ENCODE measurements around the gene ULK4. TPM values are rescaled to one million over a fixed set of nuclear protein-coding genes. Genes with fewer than 3 reads are reported as not detected.

Gene ULK4
- total and polyA plus RNA-seq, 2 of the 8 experiments (the other 6 are each of a cell fraction or from before 2014, with no cell fraction given) = 3.0 to 10.8 TPM

GRCh38 chr3:41836360-41837134, 125.4 kb downstream of the ULK4 start:
- Histone ChIP-seq H3K18ac (ENCODE audit: extremely low read depth, low read length) (no peak overlapping the region), H3K9me3 (ENCODE audit: insufficient read depth in 2 of 2, low read depth in 1 of 2, low read length in 1 of 2) (peaks cover 0 to 16% of the 10 kb centered on the region in 2 experiments; a peak in 2 of 4 replicates), H3K4me1 (replicated peaks in 1 of 4; ENCODE audit: control insufficient read depth in 3 of 4, insufficient read depth in 4 of 4, low read length in 3 of 4) (no peaks in the 10 kb centered on the region), H3K27me3 (replicated peaks in 1 of 4; ENCODE audit: control insufficient read depth in 3 of 4, extremely low read depth in 1 of 4, insufficient read depth in 3 of 4, low read length in 3 of 4) (no peaks in the 10 kb centered on the region), H2BK12ac (ENCODE audit: low read depth, low read length) (no peak overlapping the region), H3K14ac (ENCODE audit: insufficient read length) (no peak overlapping the region), H3K36me3 (ENCODE audit: control insufficient read depth in 2 of 4, insufficient read depth in 4 of 4, low read length in 3 of 4) (peaks cover 0 to 10% (median 0%) of the 10 kb centered on the region in 4 experiments; a peak in 2 of 8 replicates), H2BK20ac (ENCODE audit: low read length) (no peak overlapping the region), H3K4me2 (ENCODE audit: insufficient read depth in 1 of 2, low read depth in 2 of 2, low read length in 2 of 2) (no peak overlapping the region), H4K20me1 (replicated peaks in 1 of 2; ENCODE audit: control insufficient read depth in 1 of 2, insufficient read depth in 2 of 2, low read length in 2 of 2) (no peaks in the 10 kb centered on the region), H3K27ac (ENCODE audit: low read depth, low read length) (no peak overlapping the region), H3K79me1 (ENCODE audit: low read depth, low read length) (no peaks in the 10 kb centered on the region), H2BK120ac (replicated peaks; ENCODE audit: low read depth, low read length) (no peak overlapping the region), H3K4ac (replicated peaks; ENCODE audit: insufficient read length, low read depth, low read length) (no peak overlapping the region), H3K9ac (replicated peaks in 1 of 4; ENCODE audit: extremely low read depth in 1 of 4, low read depth in 3 of 4, low read length in 3 of 4) (no peak overlapping the region), H2AFZ (ENCODE audit: low read length) (no peak overlapping the region), H2BK5ac (ENCODE audit: low read depth, low read length) (no peak overlapping the region), H2AK5ac (ENCODE audit: low read depth, low read length) (no peak overlapping the region), H3K79me2 (ENCODE audit: control insufficient read depth in 1 of 2, insufficient read depth in 2 of 2, low read length in 2 of 2) (no peaks in the 10 kb centered on the region), H2BK15ac (ENCODE audit: low read length) (no peak overlapping the region), H3K56ac (replicated peaks; ENCODE audit: insufficient read length, low read depth, low read length) (no peak overlapping the region), H3K4me3 (ENCODE audit: extremely low read depth in 1 of 4, insufficient read depth in 2 of 4, low read depth in 3 of 4, low read length in 4 of 4) (no peak overlapping the region), H4K91ac (replicated peaks; ENCODE audit: insufficient read length, low read length) (no peak overlapping the region), H4K5ac (ENCODE audit: insufficient read length, low read depth, low read length) (no peak overlapping the region), H4K8ac (ENCODE audit: extremely low read depth, insufficient read depth, low read length) (no peak overlapping the region), H3K23me2 (ENCODE audit: low read depth, low read length) (no peaks in the 10 kb centered on the region), H3K23ac (ENCODE audit: insufficient read length) (no peak overlapping the region)
- 83% methylated on average over 11 of the region's 11 CpGs; no CpG with 5 or more reads in 1 of the 2 experiments for WGBS, 2 experiments (ENCODE audit: extremely low coverage in 1 of 2, insufficient coverage in 1 of 2, insufficient read length in 1 of 2, insufficient replicate concordance in 2 of 2, low coverage in 1 of 2, low lambda C conversion rate in 2 of 2, missing lambda C conversion rate in 1 of 2)
- no peak for TF ChIP-seq RFX5 (IDR thresholded peaks at IDR 0.05; ENCODE audit: borderline replicate concordance, low read depth, low read length)
- TF ChIP-seq CEBPB (IDR thresholded peaks at IDR 0.05; ENCODE audit: low read depth, low read length) = no peak
- TF ChIP-seq BCL11A (IDR thresholded peaks at IDR 0.05; ENCODE audit: low read depth in 2 of 2, low read length in 2 of 2) = no peak
- TF ChIP-seq KDM5A (IDR thresholded peaks at IDR 0.05; ENCODE audit: low read length) = no peak
- TF ChIP-seq TEAD4 (IDR thresholded peaks at IDR 0.05; ENCODE audit: low read depth, low read length) = no peak
- TF ChIP-seq GTF2F1 (IDR thresholded peaks at IDR 0.05; ENCODE audit: borderline replicate concordance, low read depth, low read length) = no peak
- TF ChIP-seq SUZ12 (IDR thresholded peaks at IDR 0.05; ENCODE audit: low read length) = no peak
- TF ChIP-seq PHF8 (conservative IDR thresholded peaks at IDR 0.05; ENCODE audit: low read depth, low read length) = no peak
- TF ChIP-seq CTBP2 (IDR thresholded peaks at IDR 0.05; ENCODE audit: borderline replicate concordance, insufficient read depth, insufficient read length, low read length) = no peak
- ChIA-PET POLR2A (ENCODE audit: partially characterized antibody) (no interaction called here), CTCF (ENCODE audit: partially characterized antibody) (no interaction called here)
- no peak for FAIRE-seq
- DNase-seq (ENCODE audit: low read depth in 1 of 2, low spot score in 2 of 2) = no peak

Measured in H1 (cell line).